Esophagus squamous epithelium (tissue), 4 donors: Measurements from ENCODE around the gene LRP2.

Experiments used
- POLR2A ChIP-seq, 4 donors: fragments of 450-650 bp; IDR thresholded peaks; one replicate each; pipeline ENCODE4 v1.6.1; 2017; ENCODE audit warnings: antibody characterized with exemption in 4 of 4, mild to moderate bottlenecking in 4 of 4, moderate library complexity in 3 of 4
- TF ChIP-seq, protein P1 (sequence below), 6 experiments: fragments of 450-650 bp in 4 of 6; fragments of 200-600 bp in 2 of 6; sonication (generic) in 2 of 6; IDR thresholded peaks; one replicate each; pipeline ENCODE4 v1.5.1; 2016 to 2019; ENCODE audit warnings: antibody characterized with exemption in 6 of 6, mild to moderate bottlenecking in 4 of 6, moderate library complexity in 4 of 6

DNA sequence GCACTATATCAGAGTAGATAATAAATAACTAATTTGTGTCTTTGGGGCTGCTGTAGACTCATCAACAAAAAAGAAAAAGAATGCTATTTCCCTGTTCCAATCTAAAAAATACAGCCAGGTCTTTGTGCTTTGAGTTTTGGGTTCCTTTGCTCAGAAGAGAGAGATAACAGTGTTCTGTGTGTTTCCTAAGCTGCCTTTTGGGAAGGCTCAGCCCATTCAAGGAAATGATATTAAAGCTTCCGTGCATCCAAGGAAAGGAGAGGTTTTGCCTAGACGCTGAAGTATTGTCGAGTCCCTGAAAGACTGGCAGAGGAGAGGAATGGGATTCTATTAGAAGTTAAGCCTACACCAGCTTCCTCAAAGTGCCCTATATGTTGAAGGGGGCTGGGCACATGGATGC is 25.8 kb upstream of the LRP2 start:
- TF ChIP-seq, protein P1, sequence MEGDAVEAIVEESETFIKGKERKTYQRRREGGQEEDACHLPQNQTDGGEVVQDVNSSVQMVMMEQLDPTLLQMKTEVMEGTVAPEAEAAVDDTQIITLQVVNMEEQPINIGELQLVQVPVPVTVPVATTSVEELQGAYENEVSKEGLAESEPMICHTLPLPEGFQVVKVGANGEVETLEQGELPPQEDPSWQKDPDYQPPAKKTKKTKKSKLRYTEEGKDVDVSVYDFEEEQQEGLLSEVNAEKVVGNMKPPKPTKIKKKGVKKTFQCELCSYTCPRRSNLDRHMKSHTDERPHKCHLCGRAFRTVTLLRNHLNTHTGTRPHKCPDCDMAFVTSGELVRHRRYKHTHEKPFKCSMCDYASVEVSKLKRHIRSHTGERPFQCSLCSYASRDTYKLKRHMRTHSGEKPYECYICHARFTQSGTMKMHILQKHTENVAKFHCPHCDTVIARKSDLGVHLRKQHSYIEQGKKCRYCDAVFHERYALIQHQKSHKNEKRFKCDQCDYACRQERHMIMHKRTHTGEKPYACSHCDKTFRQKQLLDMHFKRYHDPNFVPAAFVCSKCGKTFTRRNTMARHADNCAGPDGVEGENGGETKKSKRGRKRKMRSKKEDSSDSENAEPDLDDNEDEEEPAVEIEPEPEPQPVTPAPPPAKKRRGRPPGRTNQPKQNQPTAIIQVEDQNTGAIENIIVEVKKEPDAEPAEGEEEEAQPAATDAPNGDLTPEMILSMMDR (IDR thresholded peaks at IDR 0.05): no peak
- TF ChIP-seq POLR2A (IDR thresholded peaks at IDR 0.05): no peak
